IMR-90 (cell line): ENCODE measurements around the gene ZFYVE28. TPM values are rescaled to one million over a fixed set of nuclear protein-coding genes. Genes with fewer than 3 reads are reported as not detected.

Experiments used
- ATAC-seq: fragments of 200-7000 bp; cut with Tn5 transposase; 2 replicates; pipeline ENCODE4 v1.9.1; 2020; ENCODE audit warnings: low read depth, mild to moderate bottlenecking, moderate library complexity
- BruUV-seq: library from RNA; stranded (reverse); fragments of 400-500 nt; replicated peaks from 2 replicates; lab custom pipeline; 2021; lab: Mats Ljungman, UMichigan
- CTCF ChIA-PET: fragments of 300-600 bp; formaldehyde crosslinking; extraction: SDS; loops from one replicate; lab custom pipeline; 2021; ENCODE audit warnings: antibody characterized with exemption; lab: Yijun Ruan, JAX
- POLR2A ChIA-PET: fragments of 300-600 bp; sonication (Branson Sonifier 250); formaldehyde crosslinking; loops from one replicate; lab custom pipeline; 2022; ENCODE audit warnings: antibody characterized with exemption; ENCODE audit not compliant: unreplicated experiment; lab: Charles Lee
- DNase-seq: peaks from one replicate; pipeline ENCODE4 v3.0.0; 2013
- H2AFZ ChIP-seq: replicated peaks from 2 replicates; pipeline ENCODE3; 2013; ENCODE audit warnings: low read length, mild to moderate bottlenecking; ENCODE audit not compliant: poor library complexity
- H2AK5ac ChIP-seq: 2 replicates; pipeline ENCODE4 v1.6.1; 2013; ENCODE audit warnings: low read depth, low read length, inconsistent platforms
- H2AK9ac ChIP-seq: replicated peaks from 2 replicates; pipeline ENCODE3; 2013; ENCODE audit warnings: mild to moderate bottlenecking, low read depth, low read length, moderate library complexity; ENCODE audit not compliant: poor library complexity
- H2BK120ac ChIP-seq: 2 replicates; pipeline ENCODE4 v1.6.1; 2013; ENCODE audit warnings: low read depth, low read length, inconsistent platforms
- H2BK15ac ChIP-seq: 3 replicates; pipeline ENCODE4 v1.6.1; 2013; ENCODE audit warnings: low read depth, low read length, inconsistent platforms
- H2BK20ac ChIP-seq: 2 replicates; pipeline ENCODE4 v1.6.1; 2013; ENCODE audit warnings: low read depth, mild to moderate bottlenecking, inconsistent platforms, low read length, moderate library complexity
- H2BK5ac ChIP-seq: 2 replicates; pipeline ENCODE4 v1.6.1; 2013; ENCODE audit warnings: mild to moderate bottlenecking, low read depth, low read length, inconsistent platforms; ENCODE audit not compliant: poor library complexity, severe bottlenecking
- H3K14ac ChIP-seq: replicated peaks from 2 replicates; pipeline ENCODE4 v1.6.1; 2013; ENCODE audit warnings: low read depth, low read length, inconsistent platforms
- H3K18ac ChIP-seq: 2 replicates; pipeline ENCODE4 v1.6.1; 2013; ENCODE audit warnings: low read depth, low read length, control low read depth
- H3K23ac ChIP-seq: 2 replicates; pipeline ENCODE4 v1.6.1; 2013; ENCODE audit warnings: low read depth, low read length, inconsistent platforms
- H3K27ac ChIP-seq: 2 replicates; pipeline ENCODE4 v1.5.1; 2013; ENCODE audit warnings: mild to moderate bottlenecking, control low read depth, low read length; ENCODE audit not compliant: insufficient read depth
- H3K27me3 ChIP-seq: 2 replicates; pipeline ENCODE4 v1.6.1; 2013; ENCODE audit warnings: low read length; ENCODE audit not compliant: control insufficient read depth, insufficient read depth
- H3K36me3 ChIP-seq: 2 replicates; pipeline ENCODE4 v1.6.1; 2013; ENCODE audit warnings: low read length, mixed read lengths; ENCODE audit not compliant: control insufficient read depth, insufficient read depth
- H3K4ac ChIP-seq: 2 replicates; pipeline ENCODE4 v1.6.1; 2013; ENCODE audit warnings: low read depth, low read length, inconsistent platforms
- H3K4me1 ChIP-seq: 2 replicates; pipeline ENCODE4 v1.6.1; 2013; ENCODE audit warnings: low read length, mixed read lengths; ENCODE audit not compliant: control insufficient read depth, insufficient read depth
- H3K4me2 ChIP-seq: 2 replicates; pipeline ENCODE4 v1.6.1; 2013; ENCODE audit warnings: low read depth, mild to moderate bottlenecking, control low read depth, low read length, moderate library complexity
- H3K4me3 ChIP-seq: 2 replicates; pipeline ENCODE4 v1.5.1; 2013; ENCODE audit warnings: low read depth, mild to moderate bottlenecking, control low read depth, low read length, moderate library complexity; ENCODE audit not compliant: insufficient read depth
- H3K56ac ChIP-seq: 2 replicates; pipeline ENCODE4 v1.6.1; 2013; ENCODE audit warnings: low read length, inconsistent platforms; ENCODE audit not compliant: insufficient read depth; ENCODE audit errors: extremely low read depth
- H3K79me1 ChIP-seq, 2 experiments: 2 replicates each; pipeline ENCODE4 v1.6.1; 2013; ENCODE audit warnings: low read length in 2 of 2, inconsistent platforms in 1 of 2, low read depth in 1 of 2
- H3K9ac ChIP-seq: 2 replicates; pipeline ENCODE4 v1.6.1; 2013; ENCODE audit warnings: low read depth, low read length, control low read depth
- H3K9me1 ChIP-seq: 2 replicates; pipeline ENCODE4 v1.6.1; 2013; ENCODE audit warnings: low read length, inconsistent platforms; ENCODE audit not compliant: insufficient read depth
- H3K9me3 ChIP-seq: 2 replicates; pipeline ENCODE4 v1.6.1; 2013; ENCODE audit warnings: low read length; ENCODE audit not compliant: control insufficient read depth, insufficient read depth
- H4K20me1 ChIP-seq: 2 replicates; pipeline ENCODE4 v1.6.1; 2013; ENCODE audit warnings: low read length, inconsistent platforms; ENCODE audit not compliant: insufficient read depth
- H4K5ac ChIP-seq: 2 replicates; pipeline ENCODE4 v1.6.1; 2013; ENCODE audit warnings: mild to moderate bottlenecking, low read depth, low read length, control low read depth
- H4K8ac ChIP-seq, 2 experiments: 2 replicates each; pipeline ENCODE4 v1.6.1; 2013; ENCODE audit warnings: low read depth in 2 of 2, low read length in 2 of 2, control low read depth in 1 of 2, inconsistent platforms in 1 of 2
- H4K91ac ChIP-seq: 2 replicates; pipeline ENCODE4 v1.6.1; 2013; ENCODE audit warnings: low read depth, low read length, inconsistent platforms; ENCODE audit not compliant: insufficient read depth
- BHLHE40 ChIP-seq: fragments of 150-350 bp; IDR thresholded peaks from 2 replicates; pipeline ENCODE4 v1.6.1; 2016; ENCODE audit warnings: mild to moderate bottlenecking, low read depth, low read length
- ELK1 ChIP-seq: fragments of 150-350 bp; IDR thresholded peaks from 2 replicates; pipeline ENCODE4 v1.6.1; 2016; ENCODE audit warnings: low read depth, mild to moderate bottlenecking, low read length, moderate library complexity, borderline replicate concordance
- MXI1 ChIP-seq: IDR thresholded peaks from 2 replicates; pipeline ENCODE4 v1.6.1; 2012; ENCODE audit warnings: low read depth, mild to moderate bottlenecking, low read length, moderate library complexity, borderline replicate concordance
- RCOR1 ChIP-seq: IDR thresholded peaks from 2 replicates; pipeline ENCODE4 v1.6.1; 2012; ENCODE audit warnings: mild to moderate bottlenecking, low read length, improper control_type of control experiment; ENCODE audit not compliant: insufficient replicate concordance
- USF2 ChIP-seq: fragments of 150-350 bp; IDR thresholded peaks from 2 replicates; pipeline ENCODE4 v1.6.1; 2017; ENCODE audit warnings: mild to moderate bottlenecking, antibody characterized with exemption, low read length, low read depth
- WGBS, 2 experiments: methylation state at CpG; one replicate each; pipeline versions ENCODE4 v1.1.5 to v1.1.7; 2013; ENCODE audit warnings: missing lambda C conversion rate in 2 of 2; ENCODE audit not compliant: insufficient read length in 1 of 2; ENCODE audit errors: extremely low coverage in 2 of 2; 5-methylcytosine and 5-hydroxymethylcytosine counted together
- dilution Hi-C: fragments of 300-500 bp; cut with HindIII; formaldehyde crosslinking; loops from one replicate; pipeline ENCODE4 v1.14.3; 2018; ENCODE audit warnings: low sequenced_read_pairs; ENCODE audit not compliant: unreplicated experiment
- in situ Hi-C: fragments of 300-500 bp; cut with MboI; formaldehyde crosslinking; loops from 3 replicates; pipeline ENCODE4 v1.14.3; 2019; ENCODE audit warnings: low sequenced_read_pairs, inconsistent platforms, mixed read lengths
- intact Hi-C: fragments of 100-400 bp; cut with micrococcal nuclease; formaldehyde crosslinking; loops from 2 replicates; pipeline ENCODE4 v1.10.0; 2022
- polyA plus RNA-seq, 3 experiments: library from polyadenylated mRNA; depleted of rRNA; stranded (reverse); fragments of >200 nt; gene quantifications; 2 replicates each; pipeline ENCODE4 v1.2.3, GENCODE V29; 2012; ENCODE audit warnings: low replicate concordance in 1 of 3
- total RNA-seq: library from RNA; depleted of rRNA; stranded (reverse); fragments of >200 nt; gene quantifications from 2 replicates; pipeline ENCODE4 v1.2.3, GENCODE V29; 2012

The ZFYVE28 gene
- total and polyA plus RNA-seq, 2 of the 4 experiments (the other 2 are of a cell fraction) = 0.36 to 1.2 TPM

- Histone ChIP-seq H3K4me2 (no peak overlapping the region), H2BK20ac (no peak overlapping the region), H2BK120ac (no peak overlapping the region), H3K56ac (no peak overlapping the region), H3K4me1 (no peaks in the 10 kb centered on the region), H3K23ac (no peak overlapping the region), H2AFZ (no peak overlapping the region), H3K79me1 (no peaks in the 10 kb centered on the region), H3K9me3 (no peaks in the 10 kb centered on the region; the same call in 1 of the 2 replicates), H4K91ac (no peak overlapping the region), H3K4ac (no peak overlapping the region), H3K4me3 (no peak overlapping the region), H4K5ac (no peak overlapping the region), H3K9ac (no peak overlapping the region), H3K27me3 (no peaks in the 10 kb centered on the region; the same call in none of the 2 replicates), H3K27ac (no peak overlapping the region), H3K36me3 (no peaks in the 10 kb centered on the region), H3K9me1 (peaks cover 2% of the 10 kb centered on the region; the same call in 1 of the 2 replicates), H4K8ac (no peak overlapping the region), H2AK9ac (no peak overlapping the region), H3K18ac (no peak overlapping the region), H2BK5ac (no peak overlapping the region), H2BK15ac (no peak overlapping the region), H4K20me1 (no peaks in the 10 kb centered on the region; the same call in 1 of the 2 replicates), H2AK5ac (peak overlapping the region; percentile 8; the same call in 1 of the 2 replicates), H3K14ac (no peak overlapping the region)
- CTCF ChIA-PET = no interaction called here
- in situ Hi-C loops (no loop called here), intact Hi-C loops (loop anchor here (5.0 kb wide), 1 partner anchor 90 kb away; the partner anchor contains the start of gene MXD4), dilution Hi-C loops (no loop called here)
- no peak for ATAC-seq
- no TSS peak for BruUV-seq
- POLR2A ChIA-PET = no interaction called here
- DNase-seq = no peak
- TF ChIP-seq BHLHE40 (no peak), RCOR1 (no peak), ELK1 (no peak), USF2 (no peak), MXI1 (no peak)
- WGBS, 2 experiments = 88% methylated on average over 2 of the region's 10 CpGs; no CpG with 5 or more reads in 1 of the 2 experiments
Measured at GRCh38 chr4:2352171-2352570, 66.3 kb downstream of the ZFYVE28 start.
